Colonic mucosa (tissue), 4 donors: Measurements from ENCODE around the gene MPPED1. TPM values are rescaled to one million over a fixed set of nuclear protein-coding genes. Genes with fewer than 3 reads are reported as not detected.

Experiments used
- DNase-seq: peaks from one replicate; pipeline ENCODE4 v3.0.0-alpha.2; 2020
- H3K27ac ChIP-seq: fragments of 200-600 bp; one replicate; pipeline ENCODE4 v1.8.0; 2021
- H3K27me3 ChIP-seq: fragments of 200-600 bp; one replicate; pipeline ENCODE4 v1.8.0; 2021
- H3K36me3 ChIP-seq: fragments of 200-600 bp; one replicate; pipeline ENCODE4 v1.8.0; 2021
- H3K4me1 ChIP-seq: fragments of 200-600 bp; one replicate; pipeline ENCODE4 v1.8.0; 2021; ENCODE audit warnings: mild to moderate bottlenecking
- H3K4me3 ChIP-seq: fragments of 200-600 bp; one replicate; pipeline ENCODE4 v1.8.0; 2021
- H3K9ac ChIP-seq, 2 donors: one replicate each; pipeline ENCODE4 v1.7.0; 2013; ENCODE audit warnings: control low read depth in 2 of 2, low read depth in 2 of 2, low read length in 2 of 2
- H3K9me3 ChIP-seq: fragments of 200-600 bp; one replicate; pipeline ENCODE4 v1.8.0; 2021
- intact Hi-C: fragments of 100-400 bp; cut with DNase I; formaldehyde crosslinking; loops from one replicate; pipeline ENCODE4 v1.14.1; 2022
- total RNA-seq, 2 donors: library from RNA; stranded (reverse); fragmentation: NEBNext Ultra II Directional in 1 of 2; extraction: Animal tissue kit (Norgen Biotek cat#: 25700) in 1 of 2; gene quantifications; one replicate each; pipeline ENCODE4 v1.2.1, GENCODE V29; 2021
- TF ChIP-seq, protein P1 (sequence below): fragments of 200-600 bp; IDR thresholded peaks from one replicate; pipeline ENCODE4 v1.8.0; 2022; ENCODE audit warnings: antibody characterized with exemption, mild to moderate bottlenecking
- donor health status: healthy.
- donor health status: DM: no; HTN: no; CAD: no.
- donor health status: DM: no; HTN: no; CAD: no.

The MPPED1 gene
- total RNA-seq, 2 donors from 2014 or later = 0.05 TPM; not detected in 1

DNA sequence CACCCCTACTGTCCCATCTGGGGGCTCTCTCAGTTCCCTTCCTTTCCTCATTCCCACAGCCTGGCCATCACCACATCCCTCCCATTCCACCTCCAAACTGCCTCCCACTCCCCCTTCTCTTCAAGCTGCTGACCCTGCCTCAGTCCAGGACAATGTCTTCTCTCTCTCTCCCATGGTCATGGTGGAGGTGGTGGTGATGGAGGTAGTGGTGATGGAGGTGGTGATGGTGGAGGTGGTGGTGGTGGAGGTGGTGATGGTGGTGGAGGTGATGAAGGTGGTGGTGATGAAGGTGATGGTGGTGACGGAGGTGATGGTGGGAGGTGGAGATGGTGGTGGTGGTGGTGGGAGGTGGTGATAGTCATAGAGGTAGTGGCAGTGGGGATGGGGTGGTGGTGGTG is 87.0 kb downstream of the MPPED1 start:
- Histone ChIP-seq H3K4me1 (no peaks in the 10 kb centered on the region), H3K9me3 (no peaks in the 10 kb centered on the region), H3K9ac (no peak overlapping the region), H3K27ac (no peak overlapping the region), H3K4me3 (no peak overlapping the region), H3K36me3 (no peaks in the 10 kb centered on the region), H3K27me3 (no peaks in the 10 kb centered on the region)
- no peak for DNase-seq
- intact Hi-C loops = no loop called here
- TF ChIP-seq, protein P1, sequence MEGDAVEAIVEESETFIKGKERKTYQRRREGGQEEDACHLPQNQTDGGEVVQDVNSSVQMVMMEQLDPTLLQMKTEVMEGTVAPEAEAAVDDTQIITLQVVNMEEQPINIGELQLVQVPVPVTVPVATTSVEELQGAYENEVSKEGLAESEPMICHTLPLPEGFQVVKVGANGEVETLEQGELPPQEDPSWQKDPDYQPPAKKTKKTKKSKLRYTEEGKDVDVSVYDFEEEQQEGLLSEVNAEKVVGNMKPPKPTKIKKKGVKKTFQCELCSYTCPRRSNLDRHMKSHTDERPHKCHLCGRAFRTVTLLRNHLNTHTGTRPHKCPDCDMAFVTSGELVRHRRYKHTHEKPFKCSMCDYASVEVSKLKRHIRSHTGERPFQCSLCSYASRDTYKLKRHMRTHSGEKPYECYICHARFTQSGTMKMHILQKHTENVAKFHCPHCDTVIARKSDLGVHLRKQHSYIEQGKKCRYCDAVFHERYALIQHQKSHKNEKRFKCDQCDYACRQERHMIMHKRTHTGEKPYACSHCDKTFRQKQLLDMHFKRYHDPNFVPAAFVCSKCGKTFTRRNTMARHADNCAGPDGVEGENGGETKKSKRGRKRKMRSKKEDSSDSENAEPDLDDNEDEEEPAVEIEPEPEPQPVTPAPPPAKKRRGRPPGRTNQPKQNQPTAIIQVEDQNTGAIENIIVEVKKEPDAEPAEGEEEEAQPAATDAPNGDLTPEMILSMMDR = no peak

DNA sequence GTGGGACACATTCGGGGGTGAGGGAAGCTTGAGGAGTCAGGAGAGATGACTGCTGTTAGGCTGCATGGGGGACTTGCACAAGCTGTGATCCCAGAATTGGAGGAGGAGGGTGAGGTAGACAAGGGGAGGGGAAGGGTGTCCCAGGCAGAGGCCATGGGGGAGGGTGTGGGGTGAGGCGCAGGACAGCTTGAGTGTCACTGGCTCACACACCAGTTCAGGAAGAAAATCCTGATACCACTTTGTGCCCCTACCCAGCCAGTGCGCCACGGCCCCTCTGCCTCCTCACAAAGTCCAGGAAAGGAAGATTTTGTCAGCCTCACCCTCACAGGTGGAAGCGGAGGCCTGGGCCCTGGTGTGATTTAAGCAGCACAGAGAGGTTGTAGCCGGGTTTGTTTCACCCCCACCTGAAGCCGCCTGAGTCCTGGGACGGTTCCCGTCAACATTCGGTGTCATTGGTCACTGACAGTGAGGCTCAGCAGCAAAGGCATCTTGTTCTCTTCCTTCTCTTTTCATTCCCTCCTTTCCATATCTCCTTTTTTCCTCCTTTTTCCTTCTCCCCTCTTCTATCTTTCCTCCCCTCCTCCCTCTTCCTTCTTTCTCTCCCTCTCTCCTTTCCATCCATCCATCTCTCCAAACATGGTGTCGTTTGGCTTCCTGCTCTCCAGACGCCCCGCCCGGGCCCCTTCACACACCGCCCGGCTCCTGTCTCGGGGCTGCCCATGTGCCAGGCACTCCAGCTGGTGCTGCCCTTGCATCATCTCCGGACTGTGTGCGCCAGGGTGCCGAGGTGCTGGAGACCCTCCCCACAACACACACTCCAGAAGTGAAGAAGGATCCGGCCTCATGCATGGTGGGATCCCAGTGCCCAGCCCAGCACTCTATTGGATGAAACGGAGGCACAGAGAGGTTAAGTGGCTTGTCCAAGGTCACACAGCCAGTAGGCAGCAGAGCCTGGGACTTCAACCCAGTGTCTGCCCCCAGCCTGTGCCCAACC is 89.3 kb downstream of the MPPED1 start:
- Histone ChIP-seq H3K27me3 (no peaks in the 10 kb centered on the region), H3K9ac (no peak overlapping the region), H3K4me3 (no peak overlapping the region), H3K4me1 (no peaks in the 10 kb centered on the region), H3K36me3 (no peaks in the 10 kb centered on the region), H3K27ac (no peak overlapping the region), H3K9me3 (no peaks in the 10 kb centered on the region)
- intact Hi-C loops = no loop called here
- DNase-seq = no peak
- TF ChIP-seq, protein P1 = no peak

DNA sequence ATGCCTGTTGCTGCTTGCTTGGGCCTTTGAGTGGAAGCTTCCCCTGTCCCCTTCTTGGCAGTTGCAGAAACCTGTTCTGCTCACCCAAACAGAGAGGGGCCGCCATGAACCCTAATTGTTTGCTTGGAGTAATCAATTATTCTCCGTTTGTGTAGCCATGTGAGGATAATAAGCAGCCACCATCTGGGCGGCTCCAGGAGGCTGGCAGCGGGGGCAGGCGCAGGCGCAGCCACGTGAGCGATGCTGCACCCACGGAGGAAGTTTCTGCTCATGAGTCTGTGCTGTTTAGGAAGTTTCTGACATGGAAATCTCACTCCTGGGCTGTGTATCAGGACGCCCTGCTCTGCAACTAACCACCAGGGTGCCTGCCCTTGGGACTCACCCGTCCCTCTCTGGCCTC is 90.1 kb downstream of the MPPED1 start:
- intact Hi-C loops = no loop called here
- Histone ChIP-seq H3K9me3 (no peaks in the 10 kb centered on the region), H3K4me1 (no peaks in the 10 kb centered on the region), H3K36me3 (no peaks in the 10 kb centered on the region), H3K4me3 (no peak overlapping the region), H3K9ac (no peak overlapping the region), H3K27ac (no peak overlapping the region), H3K27me3 (no peaks in the 10 kb centered on the region)
- TF ChIP-seq, protein P1 = no peak
- no peak for DNase-seq

DNA sequence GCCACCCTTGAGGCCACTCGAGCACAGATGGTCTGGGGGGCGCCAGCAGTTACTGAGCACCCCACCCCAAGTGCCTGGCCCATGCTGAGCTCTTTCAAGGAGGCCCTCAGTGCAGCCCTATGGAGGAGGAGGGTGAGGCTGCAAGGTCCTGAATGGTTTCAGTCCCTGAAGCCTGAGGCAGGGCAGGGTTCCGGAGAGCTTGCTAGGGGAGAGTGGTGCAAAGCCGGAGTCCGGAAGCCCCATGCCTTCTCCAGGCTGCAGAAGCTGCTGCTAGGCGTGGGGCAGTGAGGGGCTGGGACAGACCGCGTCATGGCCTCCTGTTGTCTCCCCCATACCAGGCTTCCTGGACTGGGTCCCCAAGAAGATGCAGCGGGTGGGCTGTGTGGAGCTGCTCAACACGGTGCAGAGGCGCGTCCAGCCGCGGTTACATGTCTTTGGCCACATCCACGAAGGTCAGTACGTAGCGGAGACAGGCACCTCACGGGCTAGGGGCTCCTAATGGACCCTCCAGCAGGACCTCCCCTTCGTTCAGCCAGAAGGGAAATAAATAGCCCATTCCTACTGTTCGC is 90.6 kb downstream of the MPPED1 start:
- no peak for DNase-seq
- Histone ChIP-seq H3K27me3 (no peaks in the 10 kb centered on the region), H3K27ac (no peak overlapping the region), H3K4me3 (no peak overlapping the region), H3K36me3 (no peaks in the 10 kb centered on the region), H3K9me3 (no peaks in the 10 kb centered on the region), H3K4me1 (no peaks in the 10 kb centered on the region), H3K9ac (no peak overlapping the region)
- TF ChIP-seq, protein P1 = no peak
- intact Hi-C loops = no loop called here

DNA sequence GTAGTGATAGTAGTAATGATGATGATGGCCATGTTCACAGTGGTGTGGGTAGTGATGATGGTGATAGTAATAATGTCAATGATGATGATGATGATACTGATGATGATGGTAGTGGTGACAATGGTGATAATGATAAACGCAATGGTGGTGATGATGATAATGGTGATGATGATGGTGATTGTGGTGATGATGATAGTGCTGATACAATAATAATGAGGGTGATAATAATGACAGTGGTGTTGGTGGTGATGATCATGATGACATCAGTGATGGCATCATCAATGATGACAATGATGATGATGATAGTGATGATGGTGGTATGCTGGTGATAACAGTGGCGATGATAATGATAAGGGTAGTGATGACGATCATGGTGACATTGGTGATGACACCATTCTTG is 92.3 kb downstream of the MPPED1 start:
- intact Hi-C loops = no loop called here
- Histone ChIP-seq H3K9ac (no peak overlapping the region), H3K27ac (no peak overlapping the region), H3K9me3 (no peaks in the 10 kb centered on the region), H3K27me3 (no peaks in the 10 kb centered on the region), H3K4me3 (no peak overlapping the region), H3K4me1 (no peaks in the 10 kb centered on the region), H3K36me3 (no peaks in the 10 kb centered on the region)
- TF ChIP-seq, protein P1 = no peak
- DNase-seq = no peak
